ENCODE results near the gene YIF1B.

The YIF1B gene

GRCh38 chr19:38318660-38319059 is 2.9 kb upstream of the YIF1B start:
- no peak for DNase-seq (ENCODE audit: low read depth, low spot score)
- Histone ChIP-seq H3K9me3 (ENCODE audit: insufficient read depth, low read length) (no peaks in the 10 kb centered on the region), H3K27me3 (ENCODE audit: insufficient read depth, insufficient read length) (peaks cover 46% of the 10 kb centered on the region), H3K9ac (ENCODE audit: insufficient read length, low read depth) (no peak overlapping the region), H3K4me3 (ENCODE audit: insufficient read length, low read depth) (no peak overlapping the region), H3K36me3 (ENCODE audit: insufficient read depth, insufficient read length, low read length) (no peaks in the 10 kb centered on the region), H3K4me1 (ENCODE audit: insufficient read depth, insufficient read length) (peaks cover 10% of the 10 kb centered on the region)
- TF ChIP-seq ZNF274 (IDR thresholded peaks at IDR 0.05; ENCODE audit: low read depth, low read length) (no peak), YY1 (IDR thresholded peaks at IDR 0.05; ENCODE audit: insufficient read depth, insufficient read length) (no peak), SUZ12 (IDR thresholded peaks at IDR 0.05; ENCODE audit: extremely low read depth, insufficient read depth, insufficient read length) (no peak)

- no peak overlapping the region for H3K4me3 ChIP-seq (ENCODE audit: insufficient read length, low read depth)
- no peak for DNase-seq (ENCODE audit: low read depth, low spot score)
- H3K27me3 ChIP-seq (ENCODE audit: insufficient read depth, insufficient read length): peaks cover 43% of the 10 kb centered on the region
- H3K9me3 ChIP-seq (ENCODE audit: insufficient read depth, low read length): no peaks in the 10 kb centered on the region
- peaks cover 10% of the 10 kb centered on the region for H3K4me1 ChIP-seq (ENCODE audit: insufficient read depth, insufficient read length)
- H3K9ac ChIP-seq (ENCODE audit: insufficient read length, low read depth): no peak overlapping the region
- no peak for TF ChIP-seq SUZ12 (IDR thresholded peaks at IDR 0.05; ENCODE audit: extremely low read depth, insufficient read depth, insufficient read length)
- no peak for TF ChIP-seq ZNF274 (IDR thresholded peaks at IDR 0.05; ENCODE audit: low read depth, low read length)
- TF ChIP-seq YY1 (IDR thresholded peaks at IDR 0.05; ENCODE audit: insufficient read depth, insufficient read length): no peak
- H3K36me3 ChIP-seq (ENCODE audit: insufficient read depth, insufficient read length, low read length): no peaks in the 10 kb centered on the region
These were observed 1.4 kb upstream of the YIF1B start for GRCh38 chr19:38317104-38317612.

- no peaks in the 10 kb centered on the region for H3K9me3 ChIP-seq (ENCODE audit: insufficient read depth, low read length)
- H3K4me3 ChIP-seq (ENCODE audit: insufficient read length, low read depth): peak overlapping the region; percentile 26
- peaks cover 38% of the 10 kb centered on the region for H3K27me3 ChIP-seq (ENCODE audit: insufficient read depth, insufficient read length)
- DNase-seq (ENCODE audit: low read depth, low spot score): no peak
- peaks cover 8% of the 10 kb centered on the region for H3K4me1 ChIP-seq (ENCODE audit: insufficient read depth, insufficient read length)
- no peaks in the 10 kb centered on the region for H3K36me3 ChIP-seq (ENCODE audit: insufficient read depth, insufficient read length, low read length)
- TF ChIP-seq YY1 (IDR thresholded peaks at IDR 0.05; ENCODE audit: insufficient read depth, insufficient read length): no peak
- TF ChIP-seq SUZ12 (IDR thresholded peaks at IDR 0.05; ENCODE audit: extremely low read depth, insufficient read depth, insufficient read length): no peak
- TF ChIP-seq ZNF274 (IDR thresholded peaks at IDR 0.05; ENCODE audit: low read depth, low read length): no peak
- peak overlapping the region; percentile 72 for H3K9ac ChIP-seq (ENCODE audit: insufficient read length, low read depth)
These were observed 825 bp upstream of the YIF1B start for GRCh38 chr19:38316477-38317067.

GRCh38 chr19:38310986-38311385 is 4.8 kb downstream of the YIF1B start:
- Histone ChIP-seq H3K9me3 (ENCODE audit: insufficient read depth, low read length) (no peaks in the 10 kb centered on the region), H3K4me3 (ENCODE audit: insufficient read length, low read depth) (no peak overlapping the region), H3K9ac (ENCODE audit: insufficient read length, low read depth) (no peak overlapping the region), H3K4me1 (ENCODE audit: insufficient read depth, insufficient read length) (no peaks in the 10 kb centered on the region), H3K36me3 (ENCODE audit: insufficient read depth, insufficient read length, low read length) (peaks cover 38% of the 10 kb centered on the region), H3K27me3 (ENCODE audit: insufficient read depth, insufficient read length) (no peaks in the 10 kb centered on the region)
- no peak for DNase-seq (ENCODE audit: low read depth, low spot score)
- no peak for TF ChIP-seq ZNF274 (IDR thresholded peaks at IDR 0.05; ENCODE audit: low read depth, low read length)
- no peak for TF ChIP-seq YY1 (IDR thresholded peaks at IDR 0.05; ENCODE audit: insufficient read depth, insufficient read length)
- no peak for TF ChIP-seq SUZ12 (IDR thresholded peaks at IDR 0.05; ENCODE audit: extremely low read depth, insufficient read depth, insufficient read length)

DNA sequence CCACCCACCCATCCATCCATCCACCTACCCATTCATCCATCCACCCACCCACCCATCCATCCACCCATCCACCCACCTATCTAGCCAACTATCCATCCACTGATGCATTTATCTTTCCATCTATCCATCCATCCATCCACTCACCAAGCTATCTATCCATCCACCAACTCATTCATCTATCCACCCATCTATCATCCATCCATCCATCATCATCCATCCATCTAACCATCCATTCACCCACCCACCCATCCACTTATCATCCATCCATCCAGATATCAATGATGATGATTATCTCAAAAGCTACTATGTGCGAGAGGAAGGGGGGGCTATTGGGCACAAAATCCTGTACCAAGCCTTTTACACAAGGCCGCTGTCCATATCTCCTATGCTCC is 5.5 kb downstream of the YIF1B start:
- no peak overlapping the region for H3K4me3 ChIP-seq (ENCODE audit: insufficient read length, low read depth)
- no peaks in the 10 kb centered on the region for H3K27me3 ChIP-seq (ENCODE audit: insufficient read depth, insufficient read length)
- no peak for TF ChIP-seq SUZ12 (IDR thresholded peaks at IDR 0.05; ENCODE audit: extremely low read depth, insufficient read depth, insufficient read length)
- TF ChIP-seq ZNF274 (IDR thresholded peaks at IDR 0.05; ENCODE audit: low read depth, low read length): no peak
- DNase-seq (ENCODE audit: low read depth, low spot score): no peak
- H3K4me1 ChIP-seq (ENCODE audit: insufficient read depth, insufficient read length): peaks cover 2% of the 10 kb centered on the region
- peaks cover 38% of the 10 kb centered on the region for H3K36me3 ChIP-seq (ENCODE audit: insufficient read depth, insufficient read length, low read length)
- H3K9ac ChIP-seq (ENCODE audit: insufficient read length, low read depth): no peak overlapping the region
- no peaks in the 10 kb centered on the region for H3K9me3 ChIP-seq (ENCODE audit: insufficient read depth, low read length)

DNA sequence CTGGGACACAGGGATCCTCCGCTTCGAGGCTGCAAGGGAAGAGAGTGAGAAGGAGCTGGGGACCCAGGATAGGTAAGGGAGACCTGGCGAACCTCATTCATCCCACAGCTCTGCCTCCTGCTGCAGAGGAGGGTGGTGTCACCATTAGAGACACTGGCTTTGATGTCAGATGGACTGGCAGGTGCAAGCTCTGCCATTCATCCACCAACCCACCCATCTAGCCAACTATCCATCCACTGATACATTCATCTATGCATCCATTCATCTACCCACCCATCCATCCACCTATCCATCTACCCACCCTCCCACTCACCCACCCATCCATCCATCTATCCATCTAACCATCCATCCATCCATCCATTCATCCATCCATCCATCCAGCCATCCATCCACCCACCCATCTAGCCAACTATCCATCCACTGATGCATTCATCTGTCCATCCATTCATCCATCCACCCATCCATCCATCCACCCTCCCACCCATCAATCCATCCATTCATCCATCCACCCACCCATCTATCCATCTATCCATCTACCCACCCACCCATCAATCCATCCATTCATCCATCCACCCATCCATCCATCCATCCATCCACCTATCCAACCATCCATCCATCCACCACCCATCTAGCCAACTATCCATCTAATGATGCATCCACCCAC is 6.0 kb downstream of the YIF1B start:
- Histone ChIP-seq H3K9me3 (ENCODE audit: insufficient read depth, low read length) (no peaks in the 10 kb centered on the region), H3K4me3 (ENCODE audit: insufficient read length, low read depth) (no peak overlapping the region), H3K9ac (ENCODE audit: insufficient read length, low read depth) (no peak overlapping the region), H3K36me3 (ENCODE audit: insufficient read depth, insufficient read length, low read length) (peaks cover 40% of the 10 kb centered on the region), H3K4me1 (ENCODE audit: insufficient read depth, insufficient read length) (peaks cover 5% of the 10 kb centered on the region), H3K27me3 (ENCODE audit: insufficient read depth, insufficient read length) (no peaks in the 10 kb centered on the region)
- DNase-seq (ENCODE audit: low read depth, low spot score): no peak
- no peak for TF ChIP-seq YY1 (IDR thresholded peaks at IDR 0.05; ENCODE audit: insufficient read depth, insufficient read length)
- no peak for TF ChIP-seq ZNF274 (IDR thresholded peaks at IDR 0.05; ENCODE audit: low read depth, low read length)
- no peak for TF ChIP-seq SUZ12 (IDR thresholded peaks at IDR 0.05; ENCODE audit: extremely low read depth, insufficient read depth, insufficient read length)

GRCh38 chr19:38308926-38309614 is 6.7 kb downstream of the YIF1B start:
- H3K9ac ChIP-seq (ENCODE audit: insufficient read length, low read depth): no peak overlapping the region
- TF ChIP-seq SUZ12 (IDR thresholded peaks at IDR 0.05; ENCODE audit: extremely low read depth, insufficient read depth, insufficient read length) (no peak), ZNF274 (IDR thresholded peaks at IDR 0.05; ENCODE audit: low read depth, low read length) (no peak), YY1 (IDR thresholded peaks at IDR 0.05; ENCODE audit: insufficient read depth, insufficient read length) (no peak)
- H3K4me3 ChIP-seq (ENCODE audit: insufficient read length, low read depth): no peak overlapping the region
- no peaks in the 10 kb centered on the region for H3K27me3 ChIP-seq (ENCODE audit: insufficient read depth, insufficient read length)
- H3K4me1 ChIP-seq (ENCODE audit: insufficient read depth, insufficient read length): peaks cover 12% of the 10 kb centered on the region
- no peak for DNase-seq (ENCODE audit: low read depth, low spot score)
- no peaks in the 10 kb centered on the region for H3K9me3 ChIP-seq (ENCODE audit: insufficient read depth, low read length)
- peaks cover 44% of the 10 kb centered on the region for H3K36me3 ChIP-seq (ENCODE audit: insufficient read depth, insufficient read length, low read length)

All from NT2/D1 (cell line).